Upper lobe of right lung (tissue), 1 donor: ENCODE measurements around the gene PCDHB5. TPM values are rescaled to one million over a fixed set of nuclear protein-coding genes. Genes with fewer than 3 reads are reported as not detected.
"Not testable (repeated sequence)": the region's sequence is repeated elsewhere in the genome, so short reads cannot be mapped to it uniquely, and the experiment has no call there.

ENCODE experiments used
- ATAC-seq: fragments of 200-7000 bp; cut with Tn5 transposase; one replicate; pipeline ENCODE4 v1.9.1; 2020; ENCODE audit warnings: mild to moderate bottlenecking, moderate library complexity
- DNase-seq: peaks from one replicate; pipeline ENCODE4 v3.0.0-alpha.2; 2020
- H3K27ac ChIP-seq: fragments of 200-600 bp; one replicate; pipeline ENCODE4 v1.8.0; 2022
- H3K27me3 ChIP-seq: fragments of 200-600 bp; one replicate; pipeline ENCODE4 v1.8.0; 2022; ENCODE audit warnings: mild to moderate bottlenecking
- H3K36me3 ChIP-seq: fragments of 200-600 bp; one replicate; pipeline ENCODE4 v1.8.0; 2022
- H3K4me1 ChIP-seq: fragments of 200-600 bp; one replicate; pipeline ENCODE4 v1.8.0; 2022
- H3K4me3 ChIP-seq: fragments of 200-600 bp; one replicate; pipeline ENCODE4 v1.8.0; 2022; ENCODE audit warnings: mild to moderate bottlenecking
- H3K9me3 ChIP-seq: fragments of 200-600 bp; one replicate; pipeline ENCODE4 v1.8.0; 2022
- CTCF ChIP-seq: fragments of 200-600 bp; IDR thresholded peaks from one replicate; pipeline ENCODE4 v1.8.0; 2022; ENCODE audit warnings: antibody characterized with exemption
- intact Hi-C: fragments of 100-400 bp; cut with DNase I; formaldehyde crosslinking; loops from one replicate; pipeline ENCODE4 v1.11.0; 2022
- total RNA-seq: library from RNA; stranded (reverse); fragmentation: NEBNext Ultra II Directional; extraction: Animal tissue kit (Norgen Biotek cat#: 25700); gene quantifications from one replicate; pipeline ENCODE4 v1.2.1, GENCODE V29; 2021
- donor health status: DM: no; HTN: yes; CAD: no; lungs with severe emphysema.

Gene PCDHB5
- total RNA-seq, 1 donor from 2014 or later, result 2.3 TPM

- no peaks in the 10 kb centered on the region for H3K36me3 ChIP-seq
- H3K4me3 ChIP-seq, result no peak overlapping the region
- no peak for TF ChIP-seq CTCF
- DNase-seq (no peak), ATAC-seq (no peak)
- H3K9me3 ChIP-seq, result peaks cover 4% of the 10 kb centered on the region
- H3K27me3 ChIP-seq, result peaks cover 7% of the 10 kb centered on the region
- no peaks in the 10 kb centered on the region for H3K4me1 ChIP-seq
- no peak overlapping the region for H3K27ac ChIP-seq
- intact Hi-C loops, result no loop called here
Measured at GRCh38 chr5:141155540-141156374, 20.8 kb downstream of the PCDHB5 start.

GRCh38 chr5:141157356-141157755 is 22.4 kb downstream of the PCDHB5 start:
- H3K9me3 ChIP-seq, ATAC-seq, H3K4me3 ChIP-seq, DNase-seq, H3K4me1 ChIP-seq, H3K27ac ChIP-seq, H3K36me3 ChIP-seq, H3K27me3 ChIP-seq, intact Hi-C loops: not testable (repeated sequence)

GRCh38 chr5:141157901-141158300 is 22.9 kb downstream of the PCDHB5 start:
- intact Hi-C loops, H3K9me3 ChIP-seq, H3K36me3 ChIP-seq, H3K27ac ChIP-seq, H3K4me3 ChIP-seq, ATAC-seq, H3K27me3 ChIP-seq, H3K4me1 ChIP-seq, DNase-seq: not testable (repeated sequence)

GRCh38 chr5:141172381-141173204 is 37.6 kb downstream of the PCDHB5 start, which contains the start of gene PCDHB7:
Gene PCDHB7, plus strand, starts transcription at chr5:141172644. Its CDS starts 192 bp downstream, at chr5:141172836.
- no peak for DNase-seq
- intact Hi-C loops, result no loop called here
- Histone ChIP-seq H3K4me1 (no peaks in the 10 kb centered on the region), H3K27me3 (peaks cover 20% of the 10 kb centered on the region), H3K27ac (no peak within 1 kb of the TSS), H3K9me3 (peaks cover 7% of the 10 kb centered on the region), H3K36me3 (no peaks in the 10 kb centered on the region), H3K4me3 (peak within 1 kb of the TSS; percentile 26)
- peak; percentile 52 for TF ChIP-seq CTCF
- ATAC-seq, result no peak

- ATAC-seq, H3K4me3 ChIP-seq, H3K36me3 ChIP-seq, H3K9me3 ChIP-seq, DNase-seq, H3K4me1 ChIP-seq, intact Hi-C loops, H3K27ac ChIP-seq: not testable (repeated sequence)
- H3K27me3 ChIP-seq, result peaks cover 14% of the 10 kb centered on the region
Measured at GRCh38 chr5:141174291-141175104, 39.5 kb downstream of the PCDHB5 start.

- Histone ChIP-seq H3K9me3 (peaks cover 7% of the 10 kb centered on the region), H3K4me3 (no peak overlapping the region), H3K27ac (no peak overlapping the region), H3K36me3 (no peaks in the 10 kb centered on the region), H3K4me1 (no peaks in the 10 kb centered on the region), H3K27me3 (peaks cover 14% of the 10 kb centered on the region)
- ATAC-seq (no peak), DNase-seq (no peak)
- no peak for TF ChIP-seq CTCF
- intact Hi-C loops, result no loop called here
Measured at GRCh38 chr5:141175933-141176332, 40.9 kb downstream of the PCDHB5 start.

- peak; percentile 67 for ATAC-seq
- H3K36me3 ChIP-seq, H3K27ac ChIP-seq, H3K4me1 ChIP-seq, DNase-seq, H3K4me3 ChIP-seq, H3K9me3 ChIP-seq, intact Hi-C loops: not testable (repeated sequence)
- H3K27me3 ChIP-seq, result peaks cover 14% of the 10 kb centered on the region
Measured at GRCh38 chr5:141177577-141178191, 42.7 kb downstream of the PCDHB5 start, which contains the start of gene PCDHB8. Gene PCDHB8, plus strand, starts transcription at chr5:141177790. Its CDS starts 245 bp downstream, at chr5:141178035.

GRCh38 chr5:141179371-141179770 is 44.4 kb downstream of the PCDHB5 start:
- ATAC-seq, intact Hi-C loops: not testable (repeated sequence)

GRCh38 chr5:141179876-141180275 is 44.9 kb downstream of the PCDHB5 start:
- intact Hi-C loops, ATAC-seq, H3K27ac ChIP-seq, H3K4me1 ChIP-seq, H3K4me3 ChIP-seq, DNase-seq, H3K9me3 ChIP-seq, H3K36me3 ChIP-seq: not testable (repeated sequence)
- H3K27me3 ChIP-seq, result peaks cover 14% of the 10 kb centered on the region

More at GRCh38 chr5:141179371-141179770, 44.4 kb downstream of the PCDHB5 start:
- not testable (repeated sequence) for H3K9me3 ChIP-seq, DNase-seq, H3K27ac ChIP-seq, H3K4me3 ChIP-seq, H3K36me3 ChIP-seq, H3K4me1 ChIP-seq
- H3K27me3 ChIP-seq, result peaks cover 14% of the 10 kb centered on the region
